OCI-LY3 (cell line): ENCODE data around the gene PCBP3.

ENCODE experiments used
- CTCF ChIP-seq: fragments of 200-600, 300-600 bp; sonication (generic); IDR thresholded peaks from 2 replicates; pipeline ENCODE4 v1.5.1; 2014; ENCODE audit warnings: antibody characterized with exemption, low read length, low read depth
- EZH2phosphoT487 ChIP-seq: fragments of 200-600 bp; shearing (Covaris generic); IDR thresholded peaks from 2 replicates; pipeline ENCODE4 v1.6.1; 2018; ENCODE audit warnings: antibody characterized with exemption, mixed run types, low read depth

GRCh38 chr21:45830221-45830640 lies 186.7 kb downstream of the PCBP3 start:
- TF ChIP-seq CTCF = no peak
- no peak for TF ChIP-seq EZH2phosphoT487
